B cell (primary cell): ENCODE measurements around the gene FXR1. TPM values are rescaled to one million over a fixed set of nuclear protein-coding genes. Genes with fewer than 3 reads are reported as not detected.

ENCODE experiments used
- ATAC-seq: fragments of 200-7000 bp; cut with Tn5 transposase; one replicate; pipeline ENCODE4 v1.10.0; 2021; ENCODE audit warnings: low read depth, mild to moderate bottlenecking, moderate number of reproducible peaks, moderate library complexity
- CTCF ChIA-PET: fragments of 350-600 bp; sonication (Branson Sonifier 250); formaldehyde crosslinking; loops from one replicate; lab custom pipeline; 2021; ENCODE audit warnings: antibody characterized with exemption, inconsistent platforms; lab: Charles Lee
- POLR2A ChIA-PET: fragments of 350-600 bp; sonication (Branson Sonifier 250); formaldehyde crosslinking; loops from one replicate; lab custom pipeline; 2021; ENCODE audit warnings: antibody characterized with exemption; lab: Charles Lee
- DNase-seq: peaks from one replicate; pipeline ENCODE4 v3.0.0; 2013
- H2AFZ ChIP-seq: 2 replicates; pipeline ENCODE4 v1.6.1; 2012; ENCODE audit warnings: mild to moderate bottlenecking, low read depth, low read length; ENCODE audit not compliant: insufficient read depth, poor library complexity, severe bottlenecking
- H3K27ac ChIP-seq, 2 donors: 1 replicate in 1 of 2; 2 replicates in 1 of 2; pipeline ENCODE4 v1.5.1; 2012 to 2013; ENCODE audit warnings: low read length in 2 of 2, mild to moderate bottlenecking in 2 of 2, moderate library complexity in 1 of 2
- H3K27me3 ChIP-seq, 4 experiments: fragments of 200-600 bp in 1 of 4; sonication (generic) in 1 of 4; replicated peaks in 1 of 4; 1 replicate in 2 of 4; 2 replicates in 2 of 4; pipeline versions ENCODE4 v1.6.1 to v1.7.0; 2013 to 2016; ENCODE audit warnings: low read length in 3 of 4, mild to moderate bottlenecking in 2 of 4, mixed read lengths in 1 of 4, moderate library complexity in 1 of 4; ENCODE audit not compliant: insufficient read depth in 4 of 4, control insufficient read depth in 3 of 4; ENCODE audit errors: control extremely low read depth in 1 of 4
- H3K36me3 ChIP-seq, 2 experiments: replicated peaks in 1 of 2; 1 replicate in 1 of 2; 2 replicates in 1 of 2; pipeline versions ENCODE4 v1.6.1 to v1.7.1; 2013; ENCODE audit warnings: low read length in 1 of 2; ENCODE audit not compliant: insufficient read depth in 2 of 2, control insufficient read depth in 1 of 2; ENCODE audit errors: control extremely low read depth in 1 of 2, extremely low read depth in 1 of 2
- H3K4me1 ChIP-seq, 2 donors: fragments of 200-600 bp in 1 of 2; sonication (generic) in 1 of 2; 1 replicate in 1 of 2; 2 replicates in 1 of 2; pipeline versions ENCODE4 v1.5.1 to v1.6.1; 2013 to 2017; ENCODE audit warnings: low read length in 2 of 2; ENCODE audit not compliant: control insufficient read depth in 2 of 2, insufficient read depth in 2 of 2
- H3K4me2 ChIP-seq: replicated peaks from 2 replicates; pipeline ENCODE3; 2012; ENCODE audit warnings: mild to moderate bottlenecking, low read depth, low read length; ENCODE audit not compliant: poor library complexity, severe bottlenecking
- H3K4me3 ChIP-seq, 5 experiments: fragments of 200-600 bp in 1 of 5; sonication (generic) in 1 of 5; 1 replicate in 3 of 5; 2 replicates in 2 of 5; pipeline versions ENCODE4 v1.5.1 to v1.7.0; 2011 to 2016; ENCODE audit warnings: low read length in 4 of 5, mild to moderate bottlenecking in 4 of 5, low read depth in 2 of 5, control low read depth in 1 of 5, moderate library complexity in 1 of 5; ENCODE audit not compliant: insufficient read depth in 1 of 5; ENCODE audit errors: control extremely low read depth in 1 of 5, extremely low read depth in 1 of 5
- H3K79me2 ChIP-seq: fragments of 200-600 bp; sonication (generic); one replicate; pipeline ENCODE4 v1.6.0; 2016; ENCODE audit warnings: low read length; ENCODE audit not compliant: control insufficient read depth, insufficient read depth
- H3K9ac ChIP-seq: fragments of 200-600 bp; sonication (generic); 2 replicates; pipeline ENCODE4 v1.6.1; 2017; ENCODE audit warnings: mild to moderate bottlenecking, low read length, moderate library complexity
- H3K9me3 ChIP-seq, 3 donors: one replicate each; pipeline versions ENCODE4 v1.6.1 to v1.7.1; 2013; ENCODE audit warnings: low read length in 2 of 3; ENCODE audit not compliant: control insufficient read depth in 2 of 3, insufficient read depth in 1 of 3; ENCODE audit errors: control extremely low read depth in 1 of 3
- H4K20me1 ChIP-seq: 2 replicates; pipeline ENCODE4 v1.6.0; 2012; ENCODE audit warnings: mild to moderate bottlenecking, low read length; ENCODE audit not compliant: insufficient read depth, control insufficient read depth, poor library complexity, severe bottlenecking
- H3K27ac Mint-ChIP-seq: one replicate; pipeline ENCODE4 v1.8.0; 2021; ENCODE audit warnings: mixed read lengths
- H3K27me3 Mint-ChIP-seq: one replicate; pipeline ENCODE4 v1.8.0; 2021; ENCODE audit warnings: mixed read lengths
- H3K4me1 Mint-ChIP-seq: one replicate; pipeline ENCODE4 v1.8.0; 2021; ENCODE audit warnings: mixed read lengths
- H3K4me3 Mint-ChIP-seq: one replicate; pipeline ENCODE4 v1.8.0; 2021; ENCODE audit warnings: mixed read lengths
- H3K9me3 Mint-ChIP-seq: one replicate; pipeline ENCODE4 v1.8.0; 2022; ENCODE audit warnings: mixed read lengths; ENCODE audit not compliant: insufficient read depth
- CTCF ChIP-seq: fragments of 200-600 bp; IDR thresholded peaks from one replicate; pipeline ENCODE4 v1.8.0; 2022; ENCODE audit warnings: antibody characterized with exemption, mild to moderate bottlenecking
- EZH2 ChIP-seq: IDR thresholded peaks from 2 replicates; pipeline ENCODE4 v1.6.1; 2012; ENCODE audit warnings: borderline replicate concordance, low read depth, mild to moderate bottlenecking, moderate library complexity, low read length; ENCODE audit not compliant: insufficient read depth, poor library complexity, severe bottlenecking
- WGBS: methylation state at CpG from one replicate; pipeline ENCODE4 v1.1.5; 2013; ENCODE audit warnings: missing lambda C conversion rate; ENCODE audit not compliant: insufficient coverage; 5-methylcytosine and 5-hydroxymethylcytosine counted together
- intact Hi-C: fragments of 100-400 bp; cut with micrococcal nuclease; formaldehyde crosslinking; loops from one replicate; pipeline ENCODE4 v1.10.0; 2022
- polyA plus RNA-seq: library from polyadenylated mRNA; depleted of rRNA; stranded (reverse); fragments of >200 nt; gene quantifications from 2 replicates; pipeline ENCODE4 v1.2.3, GENCODE V29; 2012
- total RNA-seq, 2 donors: library from RNA; stranded (reverse); fragments of 120-200 nt in 1 of 2; gene quantifications; 1 replicate in 1 of 2; 2 replicates in 1 of 2; pipeline versions ENCODE4 v1.2.3 to v1.2.4, GENCODE V29; 2013 to 2022

FXR1 gene
- total and polyA plus RNA-seq, 2 donors (not counting 1 experiment from before 2014, with no cell fraction given): 43.4 to 144 TPM

- Histone ChIP-seq H3K27me3 (no peaks in the 10 kb centered on the region), H2AFZ (no peak overlapping the region), H3K4me2 (no peak overlapping the region), H3K36me3 (peaks cover 20 to 69% of the 10 kb centered on the region in 2 experiments), H3K4me1 (no peaks in the 10 kb centered on the region), H3K4me3 (no peak overlapping the region), H3K9me3 (no peaks in the 10 kb centered on the region), H4K20me1 (no peaks in the 10 kb centered on the region), H3K9ac (no peak overlapping the region), H3K79me2 (no peaks in the 10 kb centered on the region), H3K27ac (no peak overlapping the region)
- H3K27me3 Mint-ChIP-seq: no peaks in the 10 kb centered on the region
- WGBS: no CpG with 5 or more reads among the region's 1 CpG
- H3K4me3 Mint-ChIP-seq: no peak overlapping the region
- no peaks in the 10 kb centered on the region for H3K9me3 Mint-ChIP-seq
- no peak overlapping the region for H3K27ac Mint-ChIP-seq
- H3K4me1 Mint-ChIP-seq: peaks cover 2% of the 10 kb centered on the region
- POLR2A ChIA-PET: no interaction called here
- no peak for TF ChIP-seq CTCF
- CTCF ChIA-PET: no interaction called here
- DNase-seq (no peak), ATAC-seq (no peak)
- intact Hi-C loops: no loop called here
Observed at GRCh38 chr3:180959691-180960090, 47.2 kb downstream of the FXR1 start.

DNA sequence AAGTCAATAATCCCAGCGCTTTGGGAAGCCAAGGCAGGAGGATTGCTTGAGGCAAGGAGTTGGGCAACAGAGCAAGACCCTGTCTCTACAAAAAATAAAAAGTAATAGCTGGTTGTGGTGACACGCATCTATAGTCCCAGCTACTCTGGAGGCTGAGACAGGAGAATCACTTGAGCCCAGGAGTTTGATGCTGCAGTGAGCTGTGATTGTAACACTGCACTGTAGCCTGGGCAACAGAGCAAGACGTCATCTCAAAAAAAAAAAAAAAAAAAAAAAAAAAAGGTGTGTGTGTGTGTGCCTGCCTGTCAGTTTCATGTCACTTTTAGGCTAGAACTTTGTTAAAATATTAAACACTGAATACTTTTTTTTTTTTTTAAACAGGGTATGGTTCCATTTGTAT, 48.6 kb downstream of the FXR1 start:
- no peak overlapping the region for H3K4me3 Mint-ChIP-seq
- no peak overlapping the region for H3K9ac ChIP-seq
- no peak overlapping the region for H3K27ac ChIP-seq
- TF ChIP-seq CTCF (no peak), EZH2 (no peak)
- ATAC-seq (no peak), DNase-seq (peak; percentile 8)
- no peaks in the 10 kb centered on the region for H3K4me1 ChIP-seq
- no peak overlapping the region for H3K27ac Mint-ChIP-seq
- H3K4me1 Mint-ChIP-seq: peaks cover 2% of the 10 kb centered on the region
- intact Hi-C loops: no loop called here
- no peaks in the 10 kb centered on the region for H3K27me3 ChIP-seq
- H3K9me3 ChIP-seq: no peaks in the 10 kb centered on the region
- no peaks in the 10 kb centered on the region for H3K9me3 Mint-ChIP-seq
- H3K4me3 ChIP-seq: no peak overlapping the region
- 100% methylated on average over 2 of the region's 3 CpGs for whole genome bisulfite sequencing
- H3K27me3 Mint-ChIP-seq: no peaks in the 10 kb centered on the region
- no peak overlapping the region for H2AFZ ChIP-seq
- no peak overlapping the region for H3K4me2 ChIP-seq
- no peaks in the 10 kb centered on the region for H3K79me2 ChIP-seq
- CTCF ChIA-PET: no interaction called here
- peaks cover 16 to 68% of the 10 kb centered on the region in 2 experiments for H3K36me3 ChIP-seq
- POLR2A ChIA-PET: no interaction called here
- H4K20me1 ChIP-seq: no peaks in the 10 kb centered on the region
